Osteocyte (in vitro differentiated cells): Measurements from ENCODE around the gene KDM6A. TPM values are rescaled to one million over a fixed set of nuclear protein-coding genes. Genes with fewer than 3 reads are reported as not detected.
"Not testable (repeated sequence)": the region's sequence is repeated elsewhere in the genome, so short reads cannot be mapped to it uniquely, and the experiment has no call there.

Experiments
- DNase-seq: peaks from one replicate; pipeline ENCODE4 v3.0.0; 2021; ENCODE audit warnings: mixed read lengths; ENCODE audit not compliant: unreplicated experiment; ENCODE audit errors: extremely low spot score
- H3K27ac Mint-ChIP-seq: one replicate; pipeline ENCODE4 v1.8.0; 2021; ENCODE audit warnings: mild to moderate bottlenecking, mixed read lengths; ENCODE audit not compliant: unreplicated experiment
- H3K27me3 Mint-ChIP-seq: one replicate; pipeline ENCODE4 v1.8.0; 2021; ENCODE audit warnings: mixed read lengths; ENCODE audit not compliant: unreplicated experiment
- H3K36me3 Mint-ChIP-seq: one replicate; pipeline ENCODE4 v1.8.0; 2021; ENCODE audit warnings: mixed read lengths; ENCODE audit not compliant: unreplicated experiment
- H3K4me1 Mint-ChIP-seq: one replicate; pipeline ENCODE4 v1.8.0; 2021; ENCODE audit warnings: mixed read lengths; ENCODE audit not compliant: unreplicated experiment
- H3K4me3 Mint-ChIP-seq: one replicate; pipeline ENCODE4 v1.8.0; 2021; ENCODE audit warnings: mild to moderate bottlenecking, moderate library complexity, mixed read lengths; ENCODE audit not compliant: unreplicated experiment
- H3K9me3 Mint-ChIP-seq: one replicate; pipeline ENCODE4 v1.8.0; 2021; ENCODE audit warnings: mixed read lengths; ENCODE audit not compliant: unreplicated experiment
- total RNA-seq: library from RNA; stranded (reverse); gene quantifications from 2 replicates; pipeline ENCODE4 v1.2.1, GENCODE V29; 2021
- TF ChIP-seq, protein P1 (sequence below): fragments of 200-600 bp; sonication (generic); IDR thresholded peaks from 2 replicates; pipeline ENCODE4 v1.5.0; 2021; ENCODE audit warnings: antibody characterized with exemption, mild to moderate bottlenecking, moderate library complexity

Gene KDM6A
- total RNA-seq, 1 donor from 2014 or later = 17.6 TPM

DNA sequence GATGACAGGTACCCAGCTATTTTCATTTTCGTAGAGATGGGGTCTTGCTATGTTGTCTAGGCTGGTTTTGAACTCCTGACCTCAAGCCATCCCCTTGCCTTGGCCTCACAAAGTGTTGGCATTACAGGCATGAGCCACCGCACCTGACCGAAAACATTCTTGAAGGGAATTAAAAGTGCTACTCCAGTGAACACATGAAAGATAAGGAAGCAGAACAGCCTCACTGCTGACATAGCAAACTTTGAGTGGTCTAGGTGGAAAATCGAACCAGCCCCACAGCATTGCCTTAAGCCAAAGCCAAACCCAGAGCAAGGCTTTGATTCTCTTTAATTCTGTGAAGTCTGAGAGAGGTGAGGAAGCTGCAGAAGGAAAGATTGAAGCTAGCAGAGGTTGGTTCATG lies 65.1 kb downstream of the KDM6A start:
- no peak for DNase-seq
- TF ChIP-seq, protein P1, sequence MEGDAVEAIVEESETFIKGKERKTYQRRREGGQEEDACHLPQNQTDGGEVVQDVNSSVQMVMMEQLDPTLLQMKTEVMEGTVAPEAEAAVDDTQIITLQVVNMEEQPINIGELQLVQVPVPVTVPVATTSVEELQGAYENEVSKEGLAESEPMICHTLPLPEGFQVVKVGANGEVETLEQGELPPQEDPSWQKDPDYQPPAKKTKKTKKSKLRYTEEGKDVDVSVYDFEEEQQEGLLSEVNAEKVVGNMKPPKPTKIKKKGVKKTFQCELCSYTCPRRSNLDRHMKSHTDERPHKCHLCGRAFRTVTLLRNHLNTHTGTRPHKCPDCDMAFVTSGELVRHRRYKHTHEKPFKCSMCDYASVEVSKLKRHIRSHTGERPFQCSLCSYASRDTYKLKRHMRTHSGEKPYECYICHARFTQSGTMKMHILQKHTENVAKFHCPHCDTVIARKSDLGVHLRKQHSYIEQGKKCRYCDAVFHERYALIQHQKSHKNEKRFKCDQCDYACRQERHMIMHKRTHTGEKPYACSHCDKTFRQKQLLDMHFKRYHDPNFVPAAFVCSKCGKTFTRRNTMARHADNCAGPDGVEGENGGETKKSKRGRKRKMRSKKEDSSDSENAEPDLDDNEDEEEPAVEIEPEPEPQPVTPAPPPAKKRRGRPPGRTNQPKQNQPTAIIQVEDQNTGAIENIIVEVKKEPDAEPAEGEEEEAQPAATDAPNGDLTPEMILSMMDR = no peak
- H3K36me3 Mint-ChIP-seq = no peaks in the 10 kb centered on the region
- H3K27me3 Mint-ChIP-seq = no peaks in the 10 kb centered on the region
- no peak overlapping the region for H3K27ac Mint-ChIP-seq
- no peaks in the 10 kb centered on the region for H3K4me1 Mint-ChIP-seq
- H3K9me3 Mint-ChIP-seq = peaks cover 16% of the 10 kb centered on the region
- H3K4me3 Mint-ChIP-seq = no peak overlapping the region

DNA sequence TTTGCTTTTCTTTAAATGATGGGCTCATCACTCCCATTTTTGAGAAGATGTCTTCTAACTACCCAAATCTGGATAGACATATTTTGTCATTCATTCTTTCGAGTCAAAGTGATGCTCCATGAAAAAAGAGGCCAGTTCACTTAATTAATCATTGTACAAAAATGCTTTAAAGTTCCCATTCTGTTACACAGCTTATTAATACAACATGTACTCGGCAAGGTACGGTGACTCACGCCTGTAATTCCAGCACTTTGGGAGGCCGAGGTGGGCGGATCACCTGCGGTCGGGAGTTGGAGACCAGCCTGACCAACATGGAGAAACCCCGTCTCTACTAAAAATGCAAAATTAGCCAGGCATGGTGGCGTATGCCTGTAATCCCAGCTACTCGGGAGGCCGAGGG lies 67.6 kb downstream of the KDM6A start:
- H3K27me3 Mint-ChIP-seq, H3K36me3 Mint-ChIP-seq, DNase-seq, H3K4me1 Mint-ChIP-seq, H3K4me3 Mint-ChIP-seq, H3K27ac Mint-ChIP-seq: not testable (repeated sequence)
- peaks cover 26% of the 10 kb centered on the region for H3K9me3 Mint-ChIP-seq

DNA sequence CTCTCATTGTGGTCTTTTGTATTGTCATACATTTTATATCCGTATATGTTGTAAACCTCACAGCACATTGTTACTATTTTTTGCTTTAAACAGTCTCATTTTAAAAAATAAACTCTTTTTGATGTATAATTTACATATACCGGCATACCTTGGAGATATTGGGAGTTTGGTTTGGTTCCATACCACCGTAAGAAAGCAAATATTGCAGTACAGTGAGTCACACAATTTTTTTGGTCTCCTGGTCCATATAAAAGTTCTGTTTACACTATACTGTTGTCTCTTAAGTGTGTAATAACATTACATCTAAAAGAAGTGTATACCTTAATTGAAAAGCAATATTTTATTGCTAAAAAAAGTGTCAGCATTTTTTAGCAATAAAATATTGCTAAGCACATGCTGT lies 70.0 kb downstream of the KDM6A start:
- TF ChIP-seq, protein P1 = no peak
- H3K9me3 Mint-ChIP-seq = peaks cover 33% of the 10 kb centered on the region
- H3K4me1 Mint-ChIP-seq = no peaks in the 10 kb centered on the region
- no peak for DNase-seq
- no peak overlapping the region for H3K27ac Mint-ChIP-seq
- H3K27me3 Mint-ChIP-seq = no peaks in the 10 kb centered on the region
- no peak overlapping the region for H3K4me3 Mint-ChIP-seq
- H3K36me3 Mint-ChIP-seq = peaks cover 2% of the 10 kb centered on the region

DNA sequence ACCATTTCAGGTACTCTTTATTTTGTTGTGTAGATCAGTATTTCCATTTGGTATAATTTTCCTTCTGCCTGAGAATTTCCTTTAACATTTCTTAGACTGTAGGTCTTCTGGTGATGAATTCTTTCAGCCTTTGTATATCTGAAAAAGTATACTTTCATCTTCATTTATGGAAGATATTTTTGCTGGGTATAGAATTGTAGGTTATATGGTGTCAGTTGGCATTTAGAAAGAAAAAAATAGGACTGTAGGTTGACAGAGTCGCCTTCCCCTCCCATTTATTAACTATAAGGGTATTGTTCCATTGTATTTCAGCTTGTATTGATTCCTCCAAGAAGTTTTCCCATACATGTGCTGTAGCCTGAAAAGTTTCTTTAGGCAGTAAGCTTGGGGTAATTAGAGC lies 71.9 kb downstream of the KDM6A start:
- DNase-seq = no peak
- Mint-ChIP-seq H3K27me3 (no peaks in the 10 kb centered on the region), H3K36me3 (peaks cover 2% of the 10 kb centered on the region), H3K4me1 (no peaks in the 10 kb centered on the region), H3K9me3 (peaks cover 24% of the 10 kb centered on the region), H3K27ac (no peak overlapping the region), H3K4me3 (no peak overlapping the region)
- TF ChIP-seq, protein P1 = no peak

DNA sequence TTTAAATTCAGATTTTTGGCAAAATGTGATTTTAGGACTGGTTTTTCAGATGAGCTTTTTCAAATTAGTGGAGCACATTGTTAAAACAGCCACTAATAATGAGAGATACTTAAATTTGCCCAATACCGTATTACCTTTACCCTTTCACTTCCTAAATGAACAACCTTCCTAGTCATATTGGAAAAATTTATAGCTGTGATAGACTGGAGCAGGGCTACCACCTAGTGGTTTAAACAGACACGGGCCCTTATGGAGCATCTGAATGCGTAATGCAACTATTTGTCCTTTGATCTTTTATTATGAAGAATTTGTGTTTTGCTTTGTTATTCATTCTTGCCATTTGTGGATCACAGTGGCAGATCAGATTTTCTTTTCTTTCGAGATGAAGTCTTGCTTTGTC lies 72.7 kb downstream of the KDM6A start:
- DNase-seq = no peak
- H3K27ac Mint-ChIP-seq = no peak overlapping the region
- H3K36me3 Mint-ChIP-seq = peaks cover 2% of the 10 kb centered on the region
- no peak overlapping the region for H3K4me3 Mint-ChIP-seq
- TF ChIP-seq, protein P1 = no peak
- peaks cover 24% of the 10 kb centered on the region for H3K9me3 Mint-ChIP-seq
- no peaks in the 10 kb centered on the region for H3K27me3 Mint-ChIP-seq
- peaks cover 6% of the 10 kb centered on the region for H3K4me1 Mint-ChIP-seq

DNA sequence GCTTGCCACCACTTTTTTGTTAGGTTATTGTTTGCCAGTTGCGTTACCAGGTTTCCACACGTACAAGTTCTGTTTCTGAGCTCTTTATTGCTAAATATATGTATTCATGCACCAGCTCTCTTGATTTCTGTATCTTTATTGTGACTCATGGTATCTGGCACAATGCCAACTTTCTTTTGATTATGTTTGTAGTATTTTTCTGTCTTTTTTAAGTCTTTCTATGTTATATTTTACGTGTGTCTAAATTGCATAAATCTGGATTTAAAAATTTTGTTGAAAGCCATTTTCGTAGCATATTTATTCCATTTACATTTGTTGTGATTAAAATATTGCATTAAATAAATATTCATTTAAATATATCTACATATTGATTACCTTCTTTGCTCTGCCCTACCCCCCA lies 73.8 kb downstream of the KDM6A start:
- peaks cover 11% of the 10 kb centered on the region for H3K4me1 Mint-ChIP-seq

More for the DNA sequence above, 73.8 kb downstream of the KDM6A start:
- DNase-seq = no peak
- Mint-ChIP-seq H3K36me3 (peaks cover 2% of the 10 kb centered on the region), H3K4me3 (no peak overlapping the region), H3K9me3 (peaks cover 24% of the 10 kb centered on the region), H3K27ac (no peak overlapping the region), H3K27me3 (no peaks in the 10 kb centered on the region)
- TF ChIP-seq, protein P1 = no peak
